Mesenchymal stem cell (in vitro differentiated cells and primary cell): ENCODE results near the gene FAM209A.

Source experiments
- DNase-seq: peaks from one replicate; pipeline ENCODE4 v3.0.0-alpha.2; 2013
- H2AFZ ChIP-seq: one replicate; pipeline ENCODE4 v1.6.1; 2013; ENCODE audit warnings: low read depth, mild to moderate bottlenecking, control low read depth, inconsistent platforms, low read length, moderate library complexity
- H2AK5ac ChIP-seq: 2 replicates; pipeline ENCODE4 v1.6.1; 2013; ENCODE audit warnings: low read length, moderate library complexity, mild to moderate bottlenecking, inconsistent platforms; ENCODE audit not compliant: severe bottlenecking
- H2BK120ac ChIP-seq: one replicate; pipeline ENCODE4 v1.6.1; 2013; ENCODE audit warnings: low read depth, mild to moderate bottlenecking, inconsistent platforms, low read length, moderate library complexity
- H2BK12ac ChIP-seq, 2 experiments: one replicate each; pipeline ENCODE4 v1.6.1; 2013; ENCODE audit warnings: inconsistent platforms in 2 of 2, low read length in 2 of 2, mild to moderate bottlenecking in 2 of 2, moderate library complexity in 2 of 2, control low read depth in 1 of 2
- H2BK15ac ChIP-seq: one replicate; pipeline ENCODE4 v1.6.1; 2013; ENCODE audit warnings: mild to moderate bottlenecking, low read depth, inconsistent platforms; ENCODE audit not compliant: poor library complexity, severe bottlenecking
- H2BK5ac ChIP-seq: 2 replicates; pipeline ENCODE4 v1.6.1; 2013; ENCODE audit warnings: low read depth, mild to moderate bottlenecking, low read length, control low read depth, inconsistent platforms; ENCODE audit not compliant: poor library complexity, severe bottlenecking
- H3K14ac ChIP-seq, 2 experiments: one replicate each; pipeline ENCODE4 v1.6.1; 2013; ENCODE audit warnings: inconsistent platforms in 2 of 2, low read length in 2 of 2, control low read depth in 1 of 2, mild to moderate bottlenecking in 1 of 2, moderate library complexity in 1 of 2
- H3K18ac ChIP-seq, 2 experiments: one replicate each; pipeline ENCODE4 v1.6.1; 2013; ENCODE audit warnings: inconsistent platforms in 2 of 2, low read length in 2 of 2, control low read depth in 1 of 2, low read depth in 1 of 2, mild to moderate bottlenecking in 1 of 2
- H3K23ac ChIP-seq, 2 experiments: one replicate each; pipeline ENCODE4 v1.6.1; 2013; ENCODE audit warnings: inconsistent platforms in 2 of 2, low read length in 2 of 2, mild to moderate bottlenecking in 2 of 2, moderate library complexity in 2 of 2, control low read depth in 1 of 2
- H3K27ac ChIP-seq: 2 replicates; pipeline ENCODE4 v1.5.1; 2013; ENCODE audit warnings: mild to moderate bottlenecking, moderate library complexity, low read length, control low read depth, inconsistent platforms; ENCODE audit not compliant: poor library complexity, severe bottlenecking
- H3K27me3 ChIP-seq, 2 experiments: 2 replicates each; pipeline versions ENCODE4 v1.6.1 to v1.7.0; 2013; ENCODE audit warnings: low read length in 2 of 2, mild to moderate bottlenecking in 2 of 2, moderate library complexity in 2 of 2, control low read depth in 1 of 2, inconsistent platforms in 1 of 2; ENCODE audit not compliant: control insufficient read depth in 1 of 2, insufficient read depth in 1 of 2
- H3K36me3 ChIP-seq, 2 experiments: 2 replicates each; pipeline versions ENCODE4 v1.6.1 to v1.7.0; 2013; ENCODE audit warnings: low read length in 2 of 2, control low read depth in 1 of 2, inconsistent platforms in 1 of 2, low read depth in 1 of 2, mild to moderate bottlenecking in 1 of 2; ENCODE audit not compliant: insufficient read depth in 2 of 2, control insufficient read depth in 1 of 2
- H3K4ac ChIP-seq, 2 experiments: one replicate each; pipeline ENCODE4 v1.6.1; 2013; ENCODE audit warnings: inconsistent platforms in 2 of 2, low read length in 2 of 2, mild to moderate bottlenecking in 2 of 2, moderate library complexity in 2 of 2, control low read depth in 1 of 2, low read depth in 1 of 2
- H3K4me1 ChIP-seq: 2 replicates; pipeline ENCODE4 v1.6.1; 2013; ENCODE audit warnings: low read depth, low read length, control low read depth; ENCODE audit not compliant: control insufficient read depth, insufficient read depth
- H3K4me2 ChIP-seq: 2 replicates; pipeline ENCODE4 v1.6.1; 2013; ENCODE audit warnings: low read length, mild to moderate bottlenecking, inconsistent platforms; ENCODE audit not compliant: poor library complexity, severe bottlenecking
- H3K4me3 ChIP-seq, 2 experiments: 2 replicates each; pipeline versions ENCODE4 v1.5.1 to v1.7.0; 2013; ENCODE audit warnings: low read length in 2 of 2, mild to moderate bottlenecking in 2 of 2, control low read depth in 1 of 2, low read depth in 1 of 2; ENCODE audit not compliant: insufficient read depth in 1 of 2
- H3K79me1 ChIP-seq: replicated peaks from 2 replicates; pipeline ENCODE4 v1.6.1; 2013; ENCODE audit warnings: mild to moderate bottlenecking, control low read depth, low read length, inconsistent platforms; ENCODE audit not compliant: poor library complexity, severe bottlenecking
- H3K9ac ChIP-seq: 2 replicates; pipeline ENCODE4 v1.7.0; 2013; ENCODE audit warnings: mild to moderate bottlenecking, low read length, moderate library complexity
- H3K9me3 ChIP-seq: 2 replicates; pipeline ENCODE4 v1.7.0; 2013; ENCODE audit warnings: mild to moderate bottlenecking, low read length; ENCODE audit not compliant: control insufficient read depth
- H4K8ac ChIP-seq: one replicate; pipeline ENCODE4 v1.6.1; 2013; ENCODE audit warnings: inconsistent platforms, mild to moderate bottlenecking, low read length, moderate library complexity
- H4K91ac ChIP-seq: one replicate; pipeline ENCODE4 v1.6.1; 2013; ENCODE audit warnings: mild to moderate bottlenecking, low read length, inconsistent platforms
- WGBS: methylation state at CpG from one replicate; pipeline ENCODE4 v1.1.7; 2013; ENCODE audit warnings: mixed read lengths; 5-methylcytosine and 5-hydroxymethylcytosine counted together

The FAM209A gene

DNA sequence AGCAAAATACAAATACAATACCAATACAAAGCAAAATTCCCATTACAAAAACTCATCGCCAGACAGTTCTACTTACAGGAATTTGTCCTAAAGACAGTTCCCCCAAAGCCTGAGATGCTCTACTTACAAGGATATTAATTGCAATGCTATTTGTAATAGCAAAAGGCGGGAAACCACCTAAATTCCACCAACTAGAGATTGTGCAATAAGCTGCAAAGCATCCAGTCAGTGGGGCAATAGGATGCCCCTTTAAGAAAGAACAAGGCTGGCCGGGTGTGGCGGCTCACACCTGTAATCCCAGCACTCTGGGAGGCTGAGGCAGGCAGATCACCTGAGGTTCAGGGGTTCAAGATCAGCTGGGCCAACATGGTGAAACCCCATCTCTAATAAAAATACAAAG, 47.6 kb downstream of the FAM209A start:
- Histone ChIP-seq H3K14ac (no peak overlapping the region), H2AK5ac (no peak overlapping the region)

DNA sequence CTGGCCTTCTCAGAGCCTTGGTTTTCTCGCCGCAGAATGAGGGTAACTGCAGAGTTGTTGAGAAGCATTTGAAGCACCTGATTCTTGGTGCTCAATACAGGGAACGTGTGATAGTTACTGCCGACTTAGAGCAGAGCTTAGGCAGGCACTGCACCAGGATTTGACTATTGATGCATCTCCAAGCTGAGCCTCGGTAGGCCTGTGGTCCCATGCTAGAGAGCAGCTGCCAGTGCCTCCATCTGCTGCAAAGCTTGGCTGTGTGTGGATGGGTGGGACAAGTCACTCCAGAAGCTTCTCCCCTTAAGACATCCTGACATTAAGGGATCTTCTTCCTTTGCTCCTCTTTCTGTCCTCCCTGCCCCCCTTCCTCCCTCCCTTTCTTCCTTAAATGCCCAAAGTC, 49.4 kb downstream of the FAM209A start:
- Histone ChIP-seq H3K4ac (no peak overlapping the region), H3K36me3 (no peaks in the 10 kb centered on the region), H3K18ac (no peak overlapping the region), H4K91ac (no peak overlapping the region), H2BK15ac (no peak overlapping the region), H2AFZ (no peak overlapping the region), H3K9ac (no peak overlapping the region), H4K8ac (no peak overlapping the region), H3K27me3 (peaks cover 12 to 24% of the 10 kb centered on the region in 2 experiments), H3K79me1 (no peaks in the 10 kb centered on the region), H3K4me3 (no peak overlapping the region), H2AK5ac (no peak overlapping the region), H2BK5ac (no peak overlapping the region), H3K4me2 (no peak overlapping the region), H3K14ac (peak overlapping the region in 1 of 2 experiments; percentile 75), H3K23ac (no peak overlapping the region), H3K4me1 (no peaks in the 10 kb centered on the region), H2BK120ac (no peak overlapping the region), H2BK12ac (no peak overlapping the region), H3K9me3 (no peaks in the 10 kb centered on the region), H3K27ac (no peak overlapping the region)
- 80% methylated on average over 5 of the region's 5 CpGs for WGBS
- no peak for DNase-seq

More for the DNA sequence above, 47.6 kb downstream of the FAM209A start:
- Histone ChIP-seq H3K4me1 (no peaks in the 10 kb centered on the region), H3K4me2 (no peak overlapping the region), H3K36me3 (no peaks in the 10 kb centered on the region), H2BK120ac (no peak overlapping the region), H3K79me1 (no peaks in the 10 kb centered on the region), H3K18ac (no peak overlapping the region), H3K27ac (no peak overlapping the region), H3K27me3 (peaks cover 12 to 23% of the 10 kb centered on the region in 2 experiments), H2BK15ac (no peak overlapping the region), H2BK12ac (no peak overlapping the region), H3K4ac (no peak overlapping the region), H4K8ac (no peak overlapping the region), H3K9ac (no peak overlapping the region), H2BK5ac (no peak overlapping the region), H2AFZ (no peak overlapping the region), H4K91ac (no peak overlapping the region), H3K9me3 (no peaks in the 10 kb centered on the region), H3K4me3 (no peak overlapping the region), H3K23ac (no peak overlapping the region)
- peak; percentile 6 for DNase-seq
- 81% methylated on average over 4 of the region's 4 CpGs for WGBS

DNA sequence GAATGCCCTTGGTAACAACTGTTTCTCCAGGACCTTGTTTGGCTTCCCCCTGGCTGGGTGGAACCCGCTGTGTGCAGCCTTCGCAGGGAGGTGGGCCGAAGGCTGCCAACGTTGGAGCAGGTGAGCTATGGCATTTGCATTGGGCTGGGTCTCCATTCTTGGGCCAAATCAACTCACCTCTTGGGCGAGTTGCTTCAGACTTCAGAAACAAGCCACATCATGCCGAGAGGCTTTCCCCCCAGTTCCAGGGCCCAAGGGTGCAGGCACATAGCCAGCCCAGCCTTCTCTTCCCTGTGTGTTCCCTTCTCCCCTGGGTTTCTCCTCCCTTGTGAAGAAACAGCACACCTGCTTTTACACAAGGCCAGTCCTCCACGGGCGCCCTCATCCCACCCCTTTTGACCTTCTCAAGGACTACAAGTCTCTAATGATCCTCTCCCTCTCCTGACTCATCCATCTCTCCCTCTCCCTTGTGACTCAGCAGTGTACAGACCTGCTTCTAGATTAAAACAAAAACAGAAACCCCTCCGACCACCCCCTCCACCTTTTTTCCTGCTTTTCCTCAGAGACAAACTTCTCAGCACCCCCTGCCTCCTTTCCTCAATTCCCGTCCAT, 50.1 kb downstream of the FAM209A start:
- no peak overlapping the region for H3K4me3 ChIP-seq
- no peak overlapping the region for H3K4me2 ChIP-seq
- no peak overlapping the region for H3K14ac ChIP-seq
- H3K23ac ChIP-seq, result no peak overlapping the region
- H3K4me1 ChIP-seq, result no peaks in the 10 kb centered on the region
- no peak overlapping the region for H3K9ac ChIP-seq
- H3K18ac ChIP-seq, result no peak overlapping the region
- H4K8ac ChIP-seq, result no peak overlapping the region
- H3K27me3 ChIP-seq, result peaks cover 17 to 29% of the 10 kb centered on the region in 2 experiments
- H2BK5ac ChIP-seq, result no peak overlapping the region
- H3K9me3 ChIP-seq, result no peaks in the 10 kb centered on the region
- H2BK120ac ChIP-seq, result no peak overlapping the region
- H2BK15ac ChIP-seq, result no peak overlapping the region
- no peaks in the 10 kb centered on the region for H3K36me3 ChIP-seq
- H3K27ac ChIP-seq, result no peak overlapping the region
- no peak overlapping the region for H3K4ac ChIP-seq
- no peak for DNase-seq
- H4K91ac ChIP-seq, result no peak overlapping the region
- no peaks in the 10 kb centered on the region for H3K79me1 ChIP-seq
- H2AFZ ChIP-seq, result no peak overlapping the region
- 65% methylated on average over 10 of the region's 10 CpGs for WGBS
- H2AK5ac ChIP-seq, result no peak overlapping the region
- H2BK12ac ChIP-seq, result no peak overlapping the region

DNA sequence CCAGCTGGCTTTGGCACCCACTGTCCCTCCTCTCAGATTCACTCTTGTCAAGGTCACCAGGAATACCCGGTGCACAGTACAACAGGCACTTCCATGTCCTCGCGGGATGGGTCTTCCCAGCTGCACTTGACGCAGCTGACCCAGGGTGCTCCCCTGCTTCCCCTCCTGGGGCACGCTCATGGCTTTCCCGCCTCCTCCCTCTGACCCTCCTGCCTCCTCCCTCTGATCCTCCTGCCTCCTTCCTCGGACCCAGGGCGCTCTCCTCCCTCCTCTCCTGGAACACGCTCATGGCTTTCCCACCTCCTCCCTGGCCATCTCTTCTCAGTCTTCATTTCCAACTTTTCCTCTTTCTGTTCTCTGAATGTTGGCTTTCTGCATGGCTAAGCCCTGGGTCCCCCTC, 50.6 kb downstream of the FAM209A start:
- no peak overlapping the region for H2BK120ac ChIP-seq
- no peak overlapping the region for H3K23ac ChIP-seq
- no peak overlapping the region for H3K4ac ChIP-seq
- no peaks in the 10 kb centered on the region for H3K4me1 ChIP-seq
- no peak overlapping the region for H3K14ac ChIP-seq
- no peak overlapping the region for H3K27ac ChIP-seq
- no peak overlapping the region for H2BK5ac ChIP-seq
- H3K27me3 ChIP-seq, result peaks cover 18 to 30% of the 10 kb centered on the region in 2 experiments
- H2BK15ac ChIP-seq, result no peak overlapping the region
- H3K4me2 ChIP-seq, result no peak overlapping the region
- no peak overlapping the region for H4K8ac ChIP-seq
- DNase-seq, result no peak
- H2BK12ac ChIP-seq, result no peak overlapping the region
- H2AK5ac ChIP-seq, result no peak overlapping the region
- no peaks in the 10 kb centered on the region for H3K36me3 ChIP-seq
- WGBS, result 91% methylated on average over 9 of the region's 9 CpGs
- H4K91ac ChIP-seq, result no peak overlapping the region
- H3K9ac ChIP-seq, result no peak overlapping the region
- H3K4me3 ChIP-seq, result no peak overlapping the region
- H3K18ac ChIP-seq, result no peak overlapping the region
- H3K79me1 ChIP-seq, result no peaks in the 10 kb centered on the region
- no peak overlapping the region for H2AFZ ChIP-seq
- no peaks in the 10 kb centered on the region for H3K9me3 ChIP-seq
